Fibroblast of peridontal ligament (primary cell): ENCODE results near the gene FAM83F.

Experiments
- DNase-seq: peaks from one replicate; pipeline ENCODE4 v3.0.0-alpha.2; 2010; ENCODE audit errors: extremely low read depth

The FAM83F gene

GRCh38 chr22:40036126-40036525, 41.4 kb downstream of the FAM83F start:
- no peak for DNase-seq

- DNase-seq = peak; percentile 73
Measured at GRCh38 chr22:40036591-40037225, 42.0 kb downstream of the FAM83F start.

- no peak for DNase-seq
Measured at GRCh38 chr22:40037320-40037719, 42.6 kb downstream of the FAM83F start.

- no peak for DNase-seq
Measured at GRCh38 chr22:40039482-40040115, 44.8 kb downstream of the FAM83F start.

GRCh38 chr22:40040927-40041326, 46.2 kb downstream of the FAM83F start:
- peak; percentile 46 for DNase-seq

GRCh38 chr22:40041366-40042137, 46.8 kb downstream of the FAM83F start:
- DNase-seq = no peak

GRCh38 chr22:40042312-40042711, 47.6 kb downstream of the FAM83F start:
- DNase-seq = no peak

- DNase-seq = peak; percentile 50
Measured at GRCh38 chr22:40043081-40043480, 48.3 kb downstream of the FAM83F start.

- no peak for DNase-seq
Measured at GRCh38 chr22:40043793-40044101, 49.0 kb downstream of the FAM83F start.

GRCh38 chr22:40044102-40044869, 49.5 kb downstream of the FAM83F start:
- peak; percentile 99 for DNase-seq

- peak; percentile 17 for DNase-seq
Measured at GRCh38 chr22:40044870-40045834, 50.4 kb downstream of the FAM83F start.

- DNase-seq = no peak
Measured at GRCh38 chr22:40046126-40046525, 51.4 kb downstream of the FAM83F start.

- no peak for DNase-seq
Measured at GRCh38 chr22:40050258-40050657, 55.5 kb downstream of the FAM83F start.

- DNase-seq = no peak
Measured at GRCh38 chr22:40051322-40051721, 56.6 kb downstream of the FAM83F start.

GRCh38 chr22:40053460-40053859, 58.7 kb downstream of the FAM83F start:
- DNase-seq = no peak

- DNase-seq = no peak
Measured at GRCh38 chr22:40054486-40054885, 59.7 kb downstream of the FAM83F start.

- no peak for DNase-seq
Measured at GRCh38 chr22:40055143-40055883, 60.6 kb downstream of the FAM83F start.

GRCh38 chr22:40056154-40056553, 61.4 kb downstream of the FAM83F start:
- no peak for DNase-seq

GRCh38 chr22:40056559-40056958, 61.8 kb downstream of the FAM83F start:
- no peak for DNase-seq

- no peak for DNase-seq
Measured at GRCh38 chr22:40057652-40058051, 62.9 kb downstream of the FAM83F start.
